ENCODE results near the gene AUTS2. TPM values are rescaled to one million over a fixed set of nuclear protein-coding genes. Genes with fewer than 3 reads are reported as not detected.

Gene AUTS2
- total and polyA plus RNA-seq, 2 experiments from 2014 or later = 3.0 to 4.4 TPM

DNA sequence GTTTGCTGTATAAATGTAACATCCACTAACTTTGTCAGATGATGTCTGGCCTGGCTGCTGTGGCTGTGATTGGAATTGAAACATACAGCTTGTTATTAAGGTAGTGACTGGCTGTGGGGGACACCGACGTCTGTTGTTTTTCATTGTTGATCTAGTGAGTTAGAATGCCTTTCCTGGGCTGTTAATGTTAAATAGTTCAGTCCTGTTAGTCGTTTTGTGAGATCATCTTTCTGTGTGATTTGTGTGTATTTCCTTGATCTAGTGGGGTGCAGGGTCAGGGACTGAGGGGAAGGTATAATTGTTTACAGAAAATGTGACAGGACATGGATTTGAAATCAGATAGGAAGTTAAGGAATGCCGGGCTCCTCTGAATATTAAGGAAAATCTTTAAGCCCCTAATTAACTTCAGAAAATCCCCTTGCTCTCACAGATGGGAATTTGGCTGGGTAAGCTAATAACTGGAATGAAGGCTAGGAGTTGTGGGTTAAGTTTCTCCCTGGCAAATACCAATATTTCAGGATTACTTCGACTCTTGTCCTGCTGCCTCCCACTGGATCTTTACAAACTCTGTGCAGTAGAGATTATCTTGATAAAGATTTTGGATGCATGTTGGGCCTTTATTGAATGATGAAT lies 163.1 kb downstream of the AUTS2 start:
- peaks cover 5% of the 10 kb centered on the region; the same call in 1 of the 2 replicates for H3K4me1 ChIP-seq (ENCODE audit: insufficient read depth)
- DNase-seq = no peak
- H3K9ac ChIP-seq = no peak overlapping the region
- no peak overlapping the region for H2AFZ ChIP-seq
- no peak overlapping the region for H3K27ac ChIP-seq
- no peaks in the 10 kb centered on the region for H3K9me3 ChIP-seq (ENCODE audit: low read depth)
- no peaks in the 10 kb centered on the region for H3K79me2 ChIP-seq (ENCODE audit: insufficient read depth)
- H3F3A ChIP-seq (ENCODE audit: insufficient read depth) = no peaks in the 10 kb centered on the region
- TF ChIP-seq EZH2phosphoT487 (IDR thresholded peaks at IDR 0.05; ENCODE audit: insufficient read depth, low read depth) (no peak), EZH2 (IDR thresholded peaks at IDR 0.05; ENCODE audit: insufficient read depth, poor library complexity, severe bottlenecking) (no peak)
- H3K36me3 ChIP-seq (ENCODE audit: low read depth) = no peaks in the 10 kb centered on the region
- H3K9me2 ChIP-seq (ENCODE audit: insufficient read depth) = no peaks in the 10 kb centered on the region
- H3K27me3 ChIP-seq (replicated peaks; ENCODE audit: insufficient read depth) = no peaks in the 10 kb centered on the region
- 70 to 73% methylated on average over 5 of the region's 5 CpGs for WGBS, 2 experiments (ENCODE audit: low coverage in 1 of 2, low lambda C conversion rate in 2 of 2, missing lambda C conversion rate in 2 of 2)
- no peak overlapping the region for H3K4me3 ChIP-seq
- H3K4me2 ChIP-seq (ENCODE audit: unreplicated experiment) = no peak overlapping the region
- in situ Hi-C loops (cut with MboI) = no loop called here
- H4K20me1 ChIP-seq (ENCODE audit: insufficient read depth) = no peaks in the 10 kb centered on the region

DNA sequence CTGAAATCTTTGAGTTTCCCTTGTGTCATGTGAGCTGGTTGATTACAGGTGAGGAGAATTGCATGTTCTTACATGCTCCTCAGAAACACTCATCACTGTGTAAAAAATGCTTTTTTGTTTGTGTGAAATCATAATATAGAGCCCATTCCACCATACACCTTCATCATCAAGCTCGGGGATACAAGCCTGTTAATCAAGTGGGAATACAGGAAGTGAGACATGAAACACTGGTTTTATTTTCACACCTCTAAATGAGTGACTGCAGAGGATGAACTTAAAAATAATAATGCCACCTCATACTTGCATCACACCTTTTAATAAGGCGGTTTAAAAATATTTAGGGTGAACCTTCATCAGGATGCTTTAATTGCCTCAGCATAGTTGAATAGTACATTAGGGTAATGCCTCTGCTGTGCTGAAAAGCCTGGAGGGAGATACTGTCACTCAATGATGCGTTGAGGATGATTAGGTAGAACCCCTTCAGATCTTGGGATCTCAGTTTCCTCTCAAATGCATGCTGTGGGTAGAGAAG lies 164.6 kb downstream of the AUTS2 start:
- no peak overlapping the region for H3K4me2 ChIP-seq (ENCODE audit: unreplicated experiment)
- no peaks in the 10 kb centered on the region for H3K27me3 ChIP-seq (replicated peaks; ENCODE audit: insufficient read depth)
- WGBS, 2 experiments (ENCODE audit: low coverage in 1 of 2, low lambda C conversion rate in 2 of 2, missing lambda C conversion rate in 2 of 2) = 80 to 86% methylated on average over 3 of the region's 3 CpGs
- H3K9me2 ChIP-seq (ENCODE audit: insufficient read depth) = no peaks in the 10 kb centered on the region
- no peak overlapping the region for H3K4me3 ChIP-seq
- in situ Hi-C loops (cut with MboI) = no loop called here
- no peak for TF ChIP-seq EZH2 (IDR thresholded peaks at IDR 0.05; ENCODE audit: insufficient read depth, poor library complexity, severe bottlenecking)
- TF ChIP-seq EZH2phosphoT487 (IDR thresholded peaks at IDR 0.05; ENCODE audit: insufficient read depth, low read depth) = no peak
- no peaks in the 10 kb centered on the region for H3F3A ChIP-seq (ENCODE audit: insufficient read depth)
- no peaks in the 10 kb centered on the region for H3K36me3 ChIP-seq (ENCODE audit: low read depth)
- H3K27ac ChIP-seq = no peak overlapping the region
- H3K9ac ChIP-seq = no peak overlapping the region
- H3K79me2 ChIP-seq (ENCODE audit: insufficient read depth) = no peaks in the 10 kb centered on the region
- peaks cover 3% of the 10 kb centered on the region; the same call in 1 of the 2 replicates for H3K4me1 ChIP-seq (ENCODE audit: insufficient read depth)
- no peaks in the 10 kb centered on the region for H4K20me1 ChIP-seq (ENCODE audit: insufficient read depth)
- DNase-seq = no peak
- H3K9me3 ChIP-seq (ENCODE audit: low read depth) = no peaks in the 10 kb centered on the region
- H2AFZ ChIP-seq = no peak overlapping the region

DNA sequence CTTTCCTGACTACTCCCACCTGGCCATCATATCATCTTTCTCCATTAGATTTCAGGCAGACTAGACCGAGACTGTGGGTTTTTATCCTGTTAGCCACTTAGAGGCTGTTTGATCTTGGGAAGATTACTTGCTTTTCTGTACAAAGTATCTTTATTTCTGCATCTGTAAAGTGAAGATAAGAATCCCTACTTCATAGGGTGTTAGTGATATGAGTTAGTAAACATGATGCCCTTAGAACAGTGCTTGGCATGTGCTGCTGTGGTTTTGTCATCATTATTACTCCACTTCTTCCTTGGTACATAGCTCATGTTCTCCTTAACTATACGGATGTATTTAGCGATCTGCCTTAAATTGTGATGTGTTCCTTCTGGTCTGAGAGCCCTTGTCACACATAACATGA lies 165.2 kb downstream of the AUTS2 start:
- H3K4me3 ChIP-seq = no peak overlapping the region
- H3K4me1 ChIP-seq (ENCODE audit: insufficient read depth) = no peaks in the 10 kb centered on the region
- TF ChIP-seq EZH2phosphoT487 (IDR thresholded peaks at IDR 0.05; ENCODE audit: insufficient read depth, low read depth) = no peak
- TF ChIP-seq EZH2 (IDR thresholded peaks at IDR 0.05; ENCODE audit: insufficient read depth, poor library complexity, severe bottlenecking) = no peak
- H3K79me2 ChIP-seq (ENCODE audit: insufficient read depth) = no peaks in the 10 kb centered on the region
- H3K9me3 ChIP-seq (ENCODE audit: low read depth) = no peaks in the 10 kb centered on the region
- H3K27me3 ChIP-seq (replicated peaks; ENCODE audit: insufficient read depth) = no peaks in the 10 kb centered on the region
- no peak overlapping the region for H3K9ac ChIP-seq
- no peaks in the 10 kb centered on the region for H4K20me1 ChIP-seq (ENCODE audit: insufficient read depth)
- no peak overlapping the region for H3K27ac ChIP-seq
- in situ Hi-C loops (cut with MboI) = no loop called here
- no peaks in the 10 kb centered on the region for H3K9me2 ChIP-seq (ENCODE audit: insufficient read depth)
- H3K36me3 ChIP-seq (ENCODE audit: low read depth) = no peaks in the 10 kb centered on the region
- H3K4me2 ChIP-seq (ENCODE audit: unreplicated experiment) = no peak overlapping the region
- WGBS, 2 experiments (ENCODE audit: low coverage in 1 of 2, low lambda C conversion rate in 2 of 2, missing lambda C conversion rate in 2 of 2) = 85 to 87% methylated on average over 3 of the region's 3 CpGs
- H3F3A ChIP-seq (ENCODE audit: insufficient read depth) = no peaks in the 10 kb centered on the region
- DNase-seq = no peak
- no peak overlapping the region for H2AFZ ChIP-seq

DNA sequence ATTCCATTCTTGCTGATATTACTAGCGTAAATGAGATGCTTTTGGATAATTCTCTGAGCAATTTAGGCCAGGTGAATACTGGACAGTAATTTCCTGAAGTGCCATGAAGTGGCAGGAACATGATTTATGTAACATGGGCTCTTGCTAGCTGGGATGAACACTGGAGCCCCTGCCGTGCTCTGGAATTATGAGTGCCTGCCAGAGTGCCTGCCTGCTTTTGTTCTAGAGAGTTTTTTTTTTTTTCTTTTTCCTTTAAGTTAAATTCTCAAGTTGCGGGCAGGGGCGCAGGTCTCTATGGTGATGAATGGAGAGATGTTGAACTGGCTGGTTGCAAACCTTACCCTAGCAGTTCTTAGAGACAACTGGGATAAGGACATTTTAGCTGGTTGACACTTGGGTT lies 165.9 kb downstream of the AUTS2 start:
- Histone ChIP-seq H3K9me3 (ENCODE audit: low read depth) (no peaks in the 10 kb centered on the region), H3K36me3 (ENCODE audit: low read depth) (no peaks in the 10 kb centered on the region), H2AFZ (no peak overlapping the region), H3K9ac (no peak overlapping the region), H3K79me2 (ENCODE audit: insufficient read depth) (no peaks in the 10 kb centered on the region), H4K20me1 (ENCODE audit: insufficient read depth) (no peaks in the 10 kb centered on the region), H3K9me2 (ENCODE audit: insufficient read depth) (no peaks in the 10 kb centered on the region), H3K4me2 (ENCODE audit: unreplicated experiment) (no peak overlapping the region), H3K4me1 (ENCODE audit: insufficient read depth) (no peaks in the 10 kb centered on the region), H3K27ac (no peak overlapping the region), H3K27me3 (replicated peaks; ENCODE audit: insufficient read depth) (no peaks in the 10 kb centered on the region), H3F3A (ENCODE audit: insufficient read depth) (no peaks in the 10 kb centered on the region), H3K4me3 (no peak overlapping the region)
- TF ChIP-seq EZH2phosphoT487 (IDR thresholded peaks at IDR 0.05; ENCODE audit: insufficient read depth, low read depth) (no peak), EZH2 (IDR thresholded peaks at IDR 0.05; ENCODE audit: insufficient read depth, poor library complexity, severe bottlenecking) (no peak)
- WGBS, 2 experiments (ENCODE audit: low coverage in 1 of 2, low lambda C conversion rate in 2 of 2, missing lambda C conversion rate in 2 of 2) = 79 to 82% methylated on average over 4 of the region's 4 CpGs
- DNase-seq = no peak
- in situ Hi-C loops (cut with MboI) = no loop called here

Measured in GM23248 (cell line).